Activated naive CD8-positive, alpha-beta T cell treated with anti-CD3 and anti-CD28 coated beads, Interleukin-2, amount 50 U/mL, for 24 hours (primary cell): Measurements from ENCODE around the gene PTPRO.

Source experiments
- ATAC-seq: fragments of 150-1000 bp; cut with Tn5 transposase; one replicate; pipeline ENCODE4 v1.10.0; 2021
- DNase-seq: peaks from one replicate; pipeline ENCODE4 v3.0.0; 2021
- H3K27ac Mint-ChIP-seq: one replicate; pipeline ENCODE4 v1.8.0; 2021; ENCODE audit warnings: mild to moderate bottlenecking, mixed read lengths
- H3K27me3 Mint-ChIP-seq: one replicate; pipeline ENCODE4 v1.8.0; 2021; ENCODE audit warnings: mixed read lengths
- H3K36me3 Mint-ChIP-seq: one replicate; pipeline ENCODE4 v1.8.0; 2021; ENCODE audit warnings: low read depth, mixed read lengths
- H3K4me1 Mint-ChIP-seq: one replicate; pipeline ENCODE4 v1.8.0; 2021; ENCODE audit warnings: mixed read lengths
- H3K4me3 Mint-ChIP-seq: one replicate; pipeline ENCODE4 v1.8.0; 2021; ENCODE audit warnings: mild to moderate bottlenecking, moderate library complexity, mixed read lengths
- H3K9me3 Mint-ChIP-seq: one replicate; pipeline ENCODE4 v1.8.0; 2021; ENCODE audit warnings: mixed read lengths

PTPRO gene

DNA sequence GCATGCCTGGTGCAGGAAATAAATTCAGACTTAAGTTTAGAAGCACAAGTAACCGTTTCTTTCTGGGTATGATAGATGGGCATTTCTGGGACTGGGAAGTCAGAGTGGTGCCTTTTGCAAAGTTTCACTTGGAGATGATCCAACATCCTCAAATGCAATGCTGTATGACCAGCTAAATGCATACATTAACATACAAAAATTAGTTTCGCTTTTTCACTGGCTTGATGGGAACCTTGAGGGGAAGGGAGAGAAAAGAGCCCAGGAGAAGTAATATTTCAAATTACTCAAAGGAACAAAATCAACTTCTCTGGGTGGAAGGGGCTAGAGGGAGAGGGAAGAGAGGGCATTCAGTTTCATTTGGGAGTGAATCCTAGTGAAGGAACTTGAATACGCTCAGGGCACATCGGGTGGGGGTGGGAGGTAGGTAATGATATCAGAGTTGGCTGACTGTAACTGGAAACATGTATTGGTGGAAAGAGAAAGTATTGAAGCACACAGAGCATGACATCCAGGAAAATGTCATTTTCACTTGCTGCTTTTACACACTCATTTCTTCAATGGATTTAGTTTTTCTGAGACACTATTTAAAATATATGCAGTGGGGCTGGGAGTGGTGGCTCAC is 175.5 kb downstream of the PTPRO start:
- no peak overlapping the region for H3K4me3 Mint-ChIP-seq
- H3K4me1 Mint-ChIP-seq = no peaks in the 10 kb centered on the region
- ATAC-seq (no peak), DNase-seq (no peak)
- H3K9me3 Mint-ChIP-seq = peaks cover 6% of the 10 kb centered on the region
- peaks cover 12% of the 10 kb centered on the region for H3K27me3 Mint-ChIP-seq
- H3K27ac Mint-ChIP-seq = no peak overlapping the region
- no peaks in the 10 kb centered on the region for H3K36me3 Mint-ChIP-seq

DNA sequence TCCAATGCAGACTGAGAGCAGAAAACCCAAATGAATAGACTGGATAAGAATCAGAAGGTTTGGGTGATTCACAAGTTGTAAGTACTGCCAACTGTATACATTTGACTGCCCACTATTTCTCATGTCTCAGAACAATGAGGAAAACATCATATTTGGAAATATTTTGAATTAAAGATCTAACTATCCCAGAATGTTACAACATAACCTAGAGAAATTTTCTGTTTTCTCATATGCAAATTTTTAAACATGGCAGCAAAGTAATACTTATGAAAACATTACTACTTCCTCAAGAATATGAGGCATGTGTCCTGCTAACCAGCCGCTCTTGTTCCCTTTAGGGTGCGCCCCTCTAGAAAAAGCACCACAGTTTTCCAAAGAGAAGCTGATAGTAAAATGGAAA is 179.9 kb downstream of the PTPRO start:
- Mint-ChIP-seq H3K4me1 (no peaks in the 10 kb centered on the region), H3K36me3 (no peaks in the 10 kb centered on the region), H3K9me3 (no peaks in the 10 kb centered on the region), H3K27ac (no peak overlapping the region), H3K4me3 (no peak overlapping the region), H3K27me3 (peaks cover 10% of the 10 kb centered on the region)
- DNase-seq (no peak), ATAC-seq (no peak)

DNA sequence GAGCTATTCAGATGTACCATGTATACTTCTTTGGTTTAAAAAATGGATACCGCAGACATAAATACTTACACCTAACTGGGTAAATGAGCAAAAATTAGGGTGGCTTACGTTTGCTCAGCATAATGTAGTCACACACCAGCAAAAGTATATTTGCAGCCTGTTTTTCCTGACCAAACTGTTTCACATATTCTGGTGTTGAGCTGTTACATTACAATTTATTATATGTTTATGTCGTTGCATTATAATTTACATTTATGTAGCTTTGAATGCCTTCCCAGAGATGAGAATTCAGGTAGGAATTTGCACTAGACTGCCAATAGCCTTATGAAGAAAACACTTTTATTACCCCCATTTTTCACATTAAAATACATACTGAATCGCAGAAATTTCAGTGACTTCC is 183.3 kb downstream of the PTPRO start:
- Mint-ChIP-seq H3K27me3 (peaks cover 13% of the 10 kb centered on the region), H3K9me3 (no peaks in the 10 kb centered on the region), H3K27ac (no peak overlapping the region), H3K4me3 (no peak overlapping the region), H3K36me3 (no peaks in the 10 kb centered on the region), H3K4me1 (no peaks in the 10 kb centered on the region)
- ATAC-seq = no peak
- no peak for DNase-seq

DNA sequence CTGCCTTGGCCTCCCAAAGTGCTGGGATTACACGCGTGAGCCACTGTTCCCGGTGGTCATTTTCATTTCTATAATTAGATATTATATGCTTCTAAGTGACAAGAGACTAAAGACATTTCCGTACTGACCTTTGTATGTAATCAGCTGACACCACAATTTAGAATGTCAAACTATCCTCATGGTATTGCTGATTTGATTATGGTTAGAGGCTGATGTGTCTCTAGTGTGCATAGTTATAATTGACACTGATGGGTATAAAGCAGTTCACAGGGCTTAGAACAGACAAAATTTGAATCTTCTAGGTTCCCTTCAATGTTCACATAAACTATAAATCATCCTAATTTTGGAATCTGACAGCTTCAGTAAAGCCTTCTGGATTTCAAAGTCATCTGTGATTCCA is 192.7 kb downstream of the PTPRO start:
- no peak for DNase-seq
- Mint-ChIP-seq H3K4me3 (no peak overlapping the region), H3K36me3 (no peaks in the 10 kb centered on the region), H3K9me3 (no peaks in the 10 kb centered on the region), H3K4me1 (no peaks in the 10 kb centered on the region), H3K27me3 (peaks cover 16% of the 10 kb centered on the region), H3K27ac (no peak overlapping the region)
- no peak for ATAC-seq

DNA sequence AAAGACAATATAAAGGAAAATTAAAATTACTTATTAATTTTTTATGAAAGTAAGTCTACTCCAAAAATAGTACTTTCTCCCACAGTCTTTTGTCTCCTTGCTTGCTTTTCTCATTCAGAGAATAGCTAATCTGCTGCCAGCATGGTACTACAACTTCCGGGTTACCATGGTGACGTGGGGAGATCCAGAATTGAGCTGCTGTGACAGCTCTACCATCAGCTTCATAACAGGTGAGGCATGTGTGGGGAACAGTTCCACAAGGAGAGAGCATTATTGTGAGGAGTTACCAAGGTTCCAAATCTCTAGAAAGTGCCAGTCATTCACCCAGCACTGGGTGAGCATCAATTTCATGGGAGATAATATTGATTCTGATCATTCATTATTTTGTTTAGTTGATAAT is 197.8 kb downstream of the PTPRO start:
- no peaks in the 10 kb centered on the region for H3K9me3 Mint-ChIP-seq
- H3K4me1 Mint-ChIP-seq = peaks cover 4% of the 10 kb centered on the region
- H3K27ac Mint-ChIP-seq = no peak overlapping the region
- no peaks in the 10 kb centered on the region for H3K36me3 Mint-ChIP-seq
- DNase-seq (no peak), ATAC-seq (no peak)
- H3K4me3 Mint-ChIP-seq = no peak overlapping the region
- H3K27me3 Mint-ChIP-seq = peaks cover 19% of the 10 kb centered on the region

DNA sequence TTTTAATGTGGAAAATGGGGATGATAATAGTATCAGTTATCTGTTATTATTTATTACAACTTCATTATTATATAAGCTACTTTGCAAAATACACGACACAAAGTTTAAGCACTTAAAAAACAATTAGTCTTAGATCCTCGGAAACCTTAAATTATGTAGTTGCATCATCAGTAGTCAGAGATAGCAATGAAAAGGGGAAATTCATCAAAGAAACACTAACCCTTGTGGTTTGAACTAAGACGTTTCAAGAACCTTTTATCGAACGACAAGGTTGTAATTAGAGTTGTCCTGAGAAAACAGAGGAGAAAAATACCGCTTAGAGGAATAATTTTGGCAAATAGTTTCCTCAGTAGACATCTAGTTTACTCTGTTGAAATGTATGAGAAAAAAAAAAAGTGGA is 198.5 kb downstream of the PTPRO start:
- H3K4me1 Mint-ChIP-seq = peaks cover 4% of the 10 kb centered on the region
- H3K27ac Mint-ChIP-seq = no peak overlapping the region
- H3K36me3 Mint-ChIP-seq = no peaks in the 10 kb centered on the region
- peaks cover 19% of the 10 kb centered on the region for H3K27me3 Mint-ChIP-seq
- DNase-seq = no peak
- no peak overlapping the region for H3K4me3 Mint-ChIP-seq
- no peaks in the 10 kb centered on the region for H3K9me3 Mint-ChIP-seq
- ATAC-seq = no peak

DNA sequence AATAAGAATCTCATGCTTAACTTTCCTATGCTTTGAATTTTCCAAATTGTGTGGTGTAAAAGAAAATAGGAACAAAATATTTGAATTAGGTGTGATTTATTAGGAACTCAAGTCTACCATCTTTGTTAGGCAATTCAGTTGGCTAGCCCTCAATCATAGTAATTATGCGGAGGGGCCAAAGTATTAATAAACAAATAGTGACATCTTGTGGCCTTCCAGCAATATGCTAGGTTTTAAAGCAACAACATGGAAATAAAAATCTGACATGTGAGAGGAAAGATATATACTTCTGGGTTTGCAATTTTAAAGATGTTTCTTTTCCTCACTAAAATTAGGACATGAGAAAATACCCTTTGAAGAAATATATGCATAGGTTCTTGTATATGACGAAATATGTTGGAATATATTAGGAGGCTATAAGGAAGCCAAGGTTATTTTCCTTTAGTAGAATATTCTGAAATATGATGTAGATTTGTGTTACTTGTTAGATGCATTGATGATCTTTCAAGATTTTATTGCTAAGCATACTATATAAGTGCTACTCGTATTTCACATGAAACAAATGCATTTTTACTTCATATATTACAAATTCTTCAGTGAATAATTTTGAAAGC is 200.4 kb downstream of the PTPRO start:
- no peaks in the 10 kb centered on the region for H3K36me3 Mint-ChIP-seq
- H3K27me3 Mint-ChIP-seq = peaks cover 14% of the 10 kb centered on the region
- no peak for ATAC-seq
- H3K4me3 Mint-ChIP-seq = no peak overlapping the region
- H3K4me1 Mint-ChIP-seq = peaks cover 6% of the 10 kb centered on the region
- DNase-seq = no peak
- peaks cover 3% of the 10 kb centered on the region for H3K9me3 Mint-ChIP-seq
- H3K27ac Mint-ChIP-seq = no peak overlapping the region

DNA sequence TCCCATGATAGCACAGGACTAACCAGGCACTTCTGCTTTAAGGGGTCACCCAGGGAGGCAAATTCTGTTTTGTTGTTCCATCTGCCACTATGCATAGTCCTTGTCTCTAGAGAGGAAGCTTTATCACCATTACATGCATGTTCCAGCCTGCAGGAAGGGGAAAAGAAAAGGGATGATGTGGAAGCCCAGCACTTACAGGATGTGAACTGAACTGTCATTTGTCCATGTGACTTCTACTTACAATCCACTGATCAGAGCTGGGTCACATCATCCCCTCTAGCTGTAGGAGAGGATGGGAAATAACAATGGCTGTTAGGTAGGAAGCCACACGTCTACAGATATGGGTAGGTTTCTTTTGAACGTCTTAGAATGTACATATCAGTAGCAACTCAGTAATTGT is 203.1 kb downstream of the PTPRO start:
- H3K4me1 Mint-ChIP-seq = peaks cover 6% of the 10 kb centered on the region
- DNase-seq = no peak
- H3K4me3 Mint-ChIP-seq = no peak overlapping the region
- no peaks in the 10 kb centered on the region for H3K36me3 Mint-ChIP-seq
- H3K9me3 Mint-ChIP-seq = peaks cover 6% of the 10 kb centered on the region
- H3K27ac Mint-ChIP-seq = no peak overlapping the region
- ATAC-seq = no peak
- peaks cover 1% of the 10 kb centered on the region for H3K27me3 Mint-ChIP-seq

DNA sequence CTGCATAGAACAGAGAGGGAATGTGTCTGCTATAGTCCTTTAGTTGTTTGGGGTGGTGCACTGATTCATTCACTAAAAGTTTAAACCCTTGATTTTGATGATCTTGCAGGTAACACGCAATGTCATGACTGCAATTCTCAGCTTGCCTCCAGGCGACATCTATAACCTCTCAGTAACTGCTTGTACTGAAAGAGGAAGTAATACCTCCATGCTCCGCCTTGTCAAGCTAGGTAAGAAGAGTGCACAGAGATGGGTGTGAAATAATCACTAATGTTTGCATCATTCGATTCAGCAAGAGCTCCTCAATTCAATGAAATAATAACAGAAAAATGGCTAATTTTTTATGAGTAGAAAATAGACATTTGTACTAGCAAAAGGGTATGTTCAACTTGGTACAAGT is 203.7 kb downstream of the PTPRO start:
- Mint-ChIP-seq H3K4me1 (peaks cover 4% of the 10 kb centered on the region), H3K9me3 (peaks cover 6% of the 10 kb centered on the region), H3K27me3 (peaks cover 1% of the 10 kb centered on the region), H3K4me3 (no peak overlapping the region), H3K27ac (no peak overlapping the region), H3K36me3 (no peaks in the 10 kb centered on the region)
- ATAC-seq (no peak), DNase-seq (no peak)

DNA sequence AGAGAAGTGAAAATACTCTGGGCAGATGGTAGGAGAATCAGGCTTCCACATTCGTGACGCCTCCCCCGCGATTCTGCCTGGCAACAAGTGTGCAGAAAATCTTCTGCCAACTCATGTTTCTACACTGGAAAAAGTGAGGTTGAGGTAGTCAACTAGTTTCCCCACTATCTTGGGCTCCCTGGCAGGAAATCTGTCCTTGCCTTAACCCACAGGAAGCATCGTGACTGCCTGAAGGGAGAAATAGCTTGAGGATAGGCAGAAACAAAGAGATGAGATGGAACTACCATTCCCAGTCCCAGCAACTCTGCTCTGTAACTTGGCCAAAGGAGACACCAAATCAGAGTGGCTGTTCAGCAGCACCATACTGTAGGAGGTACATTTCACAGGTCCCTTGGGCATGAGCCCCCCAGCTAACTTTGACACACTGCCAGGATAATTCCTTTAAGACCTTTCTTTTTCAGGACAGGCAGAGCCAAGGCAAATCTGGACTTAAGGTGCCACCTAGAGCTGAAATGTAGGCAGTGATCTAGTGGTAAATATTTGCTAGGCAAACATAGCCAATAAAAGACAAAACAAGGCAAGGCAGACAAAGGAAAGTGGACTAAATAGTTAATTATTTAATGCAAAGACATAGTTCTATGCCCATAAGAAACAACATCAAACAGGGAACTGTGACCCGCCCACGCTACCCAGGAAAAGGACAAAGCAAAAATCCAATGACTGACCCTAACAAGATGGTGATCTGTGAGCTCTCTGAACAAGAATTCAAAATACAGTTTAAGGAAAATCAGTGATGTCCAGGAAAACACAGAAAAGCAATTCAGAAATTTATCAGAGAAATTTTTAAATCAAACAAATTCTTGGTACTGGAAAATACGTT is 205.1 kb downstream of the PTPRO start:
- Mint-ChIP-seq H3K4me3 (no peak overlapping the region), H3K27ac (no peak overlapping the region), H3K27me3 (peaks cover 1% of the 10 kb centered on the region), H3K4me1 (peaks cover 5% of the 10 kb centered on the region), H3K9me3 (peaks cover 6% of the 10 kb centered on the region), H3K36me3 (no peaks in the 10 kb centered on the region)
- DNase-seq (no peak), ATAC-seq (no peak)

DNA sequence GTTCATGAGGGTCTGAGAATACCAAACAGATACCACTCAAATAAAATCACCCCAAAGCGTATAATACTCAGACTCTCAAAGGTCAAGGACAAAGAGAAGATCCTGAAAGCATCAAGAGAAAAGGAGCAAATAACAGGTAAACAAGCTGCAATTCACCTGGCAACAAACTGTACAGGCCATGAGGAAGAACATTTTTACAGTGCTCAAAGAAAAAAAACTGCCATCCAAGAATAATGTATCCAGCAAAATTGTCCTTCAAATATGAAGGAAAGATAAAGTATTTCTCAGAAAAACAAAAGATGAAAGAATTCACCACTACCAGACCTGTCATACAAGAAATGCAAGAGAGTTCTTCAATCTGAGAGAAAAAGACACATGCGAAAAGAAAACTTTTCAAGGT is 206.4 kb downstream of the PTPRO start:
- H3K27me3 Mint-ChIP-seq = peaks cover 1% of the 10 kb centered on the region
- peaks cover 9% of the 10 kb centered on the region for H3K4me1 Mint-ChIP-seq
- no peak overlapping the region for H3K27ac Mint-ChIP-seq
- peaks cover 6% of the 10 kb centered on the region for H3K9me3 Mint-ChIP-seq
- ATAC-seq (no peak), DNase-seq (no peak)
- no peaks in the 10 kb centered on the region for H3K36me3 Mint-ChIP-seq
- H3K4me3 Mint-ChIP-seq = no peak overlapping the region

DNA sequence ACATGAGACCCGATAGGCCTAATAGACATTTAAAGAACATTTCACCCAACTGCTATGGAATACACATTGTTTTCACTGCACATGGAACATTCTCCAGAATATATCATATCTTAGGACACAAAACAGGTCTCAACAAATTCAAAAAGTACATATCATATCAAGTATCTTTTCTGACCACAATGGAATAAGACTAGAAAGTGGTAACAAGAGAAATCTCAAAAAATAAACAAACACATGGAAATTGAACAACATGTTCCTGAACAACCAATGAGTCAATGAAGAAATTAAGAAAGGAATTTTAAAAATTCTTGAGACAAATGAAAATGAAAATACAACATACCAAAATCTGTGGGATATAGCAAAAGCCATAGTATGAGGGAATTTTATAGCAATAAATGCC is 208.1 kb downstream of the PTPRO start:
- Mint-ChIP-seq H3K36me3 (no peaks in the 10 kb centered on the region), H3K4me3 (no peak overlapping the region), H3K27me3 (peaks cover 1% of the 10 kb centered on the region), H3K27ac (no peak overlapping the region), H3K9me3 (peaks cover 6% of the 10 kb centered on the region), H3K4me1 (peaks cover 9% of the 10 kb centered on the region)
- no peak for ATAC-seq
- DNase-seq = no peak

DNA sequence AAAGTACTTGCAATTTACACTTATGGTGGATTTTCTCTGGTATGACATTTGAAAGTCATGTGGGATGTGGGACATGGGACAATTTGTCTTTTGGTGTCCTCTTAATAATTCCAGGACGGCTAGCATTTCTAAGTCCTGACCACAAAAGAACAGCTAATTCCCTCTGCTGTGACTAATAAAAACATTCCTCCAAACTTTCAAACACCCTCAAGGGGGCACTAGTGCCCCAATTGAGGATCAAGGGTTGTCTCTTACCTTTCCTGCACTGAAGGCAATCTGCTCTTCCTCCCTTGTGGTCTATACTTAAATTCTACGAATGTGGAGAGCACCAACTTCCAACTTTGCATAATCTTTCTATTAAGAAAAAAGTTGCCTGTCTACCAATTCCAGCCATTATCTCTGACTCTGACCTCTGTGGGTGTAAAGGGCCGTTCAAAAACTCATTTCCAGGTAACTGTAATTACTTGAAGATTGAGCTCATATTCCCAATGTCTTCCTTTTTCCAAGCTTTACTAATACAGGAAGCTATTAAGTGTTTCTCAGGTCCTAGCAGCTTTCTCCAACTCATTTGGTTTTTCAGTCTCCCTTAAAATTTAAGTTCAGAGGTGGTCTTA is 210.2 kb downstream of the PTPRO start:
- peak; percentile 44 for DNase-seq
- ATAC-seq = peak; percentile 83
- Mint-ChIP-seq H3K4me1 (peaks cover 7% of the 10 kb centered on the region), H3K9me3 (peaks cover 5% of the 10 kb centered on the region), H3K36me3 (no peaks in the 10 kb centered on the region), H3K27ac (no peak overlapping the region), H3K27me3 (peaks cover 1% of the 10 kb centered on the region), H3K4me3 (no peak overlapping the region)

DNA sequence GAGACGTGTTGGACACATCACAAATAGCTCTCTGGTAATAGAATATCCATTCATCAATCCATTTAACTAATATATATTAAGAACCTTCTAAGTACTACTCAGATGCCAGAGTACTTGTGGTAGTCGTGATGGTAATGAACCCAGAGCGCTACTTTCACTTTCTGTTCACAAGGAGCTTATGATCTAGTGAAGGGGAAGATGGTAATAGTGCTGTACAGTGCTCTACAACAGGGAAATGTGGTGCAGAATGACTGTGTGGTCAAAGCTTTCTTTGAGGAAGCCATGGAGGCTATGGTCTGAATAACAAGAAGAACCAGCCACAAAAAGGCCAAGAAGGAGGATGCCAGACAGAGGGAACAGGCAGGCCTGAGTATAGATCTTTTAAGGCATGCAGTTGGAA is 212.0 kb downstream of the PTPRO start:
- no peaks in the 10 kb centered on the region for H3K9me3 Mint-ChIP-seq
- no peaks in the 10 kb centered on the region for H3K36me3 Mint-ChIP-seq
- peaks cover 10% of the 10 kb centered on the region for H3K4me1 Mint-ChIP-seq
- no peak for DNase-seq
- peak; percentile 74 for ATAC-seq
- H3K27ac Mint-ChIP-seq = no peak overlapping the region
- H3K4me3 Mint-ChIP-seq = peak overlapping the region; percentile 57
- H3K27me3 Mint-ChIP-seq = no peaks in the 10 kb centered on the region

DNA sequence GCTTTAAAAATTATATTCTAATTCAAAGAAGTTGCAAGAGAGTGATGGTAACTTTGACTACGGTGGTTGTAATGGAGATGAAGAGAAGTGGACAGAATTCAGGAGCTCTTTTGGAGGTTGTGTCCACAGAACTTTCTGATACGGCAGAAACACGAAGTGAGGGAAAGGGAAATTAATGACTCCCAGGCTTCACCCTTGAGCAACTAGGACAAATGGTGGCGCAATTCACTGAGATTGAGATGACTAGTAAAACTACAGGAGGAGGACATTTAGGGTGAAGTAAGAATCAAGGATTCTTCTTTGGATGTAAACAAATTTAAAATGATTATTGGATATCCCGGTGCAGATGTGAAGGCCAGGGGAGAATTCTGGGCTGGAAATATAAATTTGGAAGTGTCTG is 212.6 kb downstream of the PTPRO start:
- H3K4me1 Mint-ChIP-seq = peaks cover 10% of the 10 kb centered on the region
- no peak overlapping the region for H3K27ac Mint-ChIP-seq
- no peak overlapping the region for H3K4me3 Mint-ChIP-seq
- DNase-seq (no peak), ATAC-seq (no peak)
- H3K36me3 Mint-ChIP-seq = no peaks in the 10 kb centered on the region
- no peaks in the 10 kb centered on the region for H3K27me3 Mint-ChIP-seq
- H3K9me3 Mint-ChIP-seq = no peaks in the 10 kb centered on the region
